HepG2 (cell line): ENCODE results near the gene RERG.

Experiments used
- CREB1 ChIP-seq, 2 experiments: fragments of 450-650 bp in 1 of 2; IDR thresholded peaks; 2 replicates each; pipeline ENCODE4 v1.6.1; 2016 to 2017; ENCODE audit warnings: control low read depth in 1 of 2, mild to moderate bottlenecking in 1 of 2, missing compliant biosample characterization in 1 of 2, missing genetic modification characterization in 1 of 2
- ELF1 ChIP-seq: sonication (generic); formaldehyde crosslinking; IDR thresholded peaks from 2 replicates; pipeline ENCODE4 v1.4.0; 2020; ENCODE audit warnings: missing genetic modification reagents
- MEIS1 ChIP-seq: sonication (generic); formaldehyde crosslinking; IDR thresholded peaks from 2 replicates; pipeline ENCODE4 v1.9.0; 2021; ENCODE audit warnings: mild to moderate bottlenecking, missing genetic modification reagents, moderate library complexity, borderline replicate concordance
- NFIC ChIP-seq: IDR thresholded peaks from 2 replicates; pipeline ENCODE4 v1.6.1; 2012; ENCODE audit warnings: mild to moderate bottlenecking, low read length, inconsistent platforms
- NFRKB ChIP-seq: fragments of 450-650 bp; IDR thresholded peaks from 2 replicates; pipeline ENCODE4 v1.6.1; 2017
- PHF5A ChIP-seq: IDR thresholded peaks from one replicate; pipeline ENCODE4 v1.6.1; 2018; ENCODE audit warnings: low read depth, missing genetic modification reagents; ENCODE audit not compliant: unreplicated experiment
- POLR2A ChIP-seq, 2 experiments: IDR thresholded peaks; 2 replicates each; pipeline ENCODE4 v1.6.1; 2011; ENCODE audit warnings: low read depth in 2 of 2, low read length in 2 of 2, mild to moderate bottlenecking in 1 of 2, moderate library complexity in 1 of 2; ENCODE audit not compliant: insufficient read depth in 1 of 2
- REPIN1 ChIP-seq: sonication (generic); formaldehyde crosslinking; IDR thresholded peaks from 2 replicates; pipeline ENCODE4 v1.8.0; 2022; ENCODE audit warnings: missing genetic modification reagents, low read depth, mild to moderate bottlenecking, borderline replicate concordance
- SALL2 ChIP-seq: sonication (generic); formaldehyde crosslinking; IDR thresholded peaks from 2 replicates; pipeline ENCODE4 v1.8.1; 2023; ENCODE audit warnings: mild to moderate bottlenecking, missing genetic modification reagents, inconsistent platforms
- USF2 ChIP-seq, 2 experiments: sonication (generic) in 1 of 2; formaldehyde crosslinking in 1 of 2; IDR thresholded peaks; 2 replicates each; pipeline versions ENCODE4 v1.5.1 to v1.6.1; 2011 to 2020; ENCODE audit warnings: borderline replicate concordance in 1 of 2, low read depth in 1 of 2, low read length in 1 of 2, mild to moderate bottlenecking in 1 of 2, missing genetic modification reagents in 1 of 2, moderate library complexity in 1 of 2
- ZNF280D ChIP-seq: sonication (generic); formaldehyde crosslinking; IDR thresholded peaks from 2 replicates; pipeline ENCODE4 v1.5.1; 2020; ENCODE audit warnings: mild to moderate bottlenecking, missing genetic modification reagents
- ZNF33B ChIP-seq: sonication (generic); formaldehyde crosslinking; IDR thresholded peaks from 2 replicates; pipeline ENCODE4 v1.5.1; 2020; ENCODE audit warnings: mild to moderate bottlenecking, missing genetic modification reagents
- ZNF672 ChIP-seq: sonication (generic); formaldehyde crosslinking; IDR thresholded peaks from 2 replicates; pipeline ENCODE4 v1.8.1; 2022; ENCODE audit warnings: missing genetic modification reagents
- ZZZ3 ChIP-seq: sonication (generic); formaldehyde crosslinking; IDR thresholded peaks from 2 replicates; pipeline ENCODE4 v1.4.0; 2020; ENCODE audit warnings: missing genetic modification reagents, mild to moderate bottlenecking, borderline replicate concordance

DNA sequence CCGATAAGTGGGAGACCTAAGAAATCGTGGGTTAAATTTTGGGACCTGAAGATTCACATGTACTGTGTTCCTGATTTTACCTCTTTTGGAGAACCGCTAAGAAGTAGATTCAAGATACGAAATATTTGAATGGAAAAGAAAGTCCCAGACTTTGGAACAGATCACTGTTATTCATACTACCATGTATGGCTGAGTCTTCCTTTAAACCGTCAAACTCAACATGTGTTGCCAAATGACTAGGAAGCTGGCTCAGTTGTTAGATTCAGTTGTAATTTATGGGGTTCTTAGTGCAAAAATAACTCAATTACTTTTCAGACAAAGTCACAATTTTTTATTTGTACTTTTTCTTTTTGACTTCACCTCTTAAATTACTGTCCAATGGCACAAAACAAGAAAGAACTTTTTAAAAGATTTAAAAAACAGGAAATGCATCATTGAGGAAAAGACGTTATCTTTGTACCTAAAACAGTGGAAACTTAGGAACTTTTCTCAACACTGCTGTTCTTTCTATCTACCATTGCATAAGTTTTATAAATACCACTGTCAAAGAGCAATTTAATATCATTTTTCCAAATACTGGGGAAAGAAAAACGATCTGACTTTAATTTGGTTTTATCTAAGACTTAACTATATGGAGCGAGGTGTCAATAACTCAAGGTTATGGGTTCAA lies 15.7 kb downstream of the RERG start:
- TF ChIP-seq PHF5A (no peak), USF2 (IDR thresholded peaks at IDR 0.05; ENCODE audit: low read depth, low read length) (no peak), USF2 (CRISPR knock-in tag; IDR thresholded peaks at IDR 0.05; ENCODE audit: borderline replicate concordance) (no peak), ZZZ3 (CRISPR knock-in tag) (no peak), MEIS1 (CRISPR knock-in tag) (no peak), NFIC (no peak), NFRKB (no peak), ZNF672 (no peak), ZNF33B (CRISPR knock-in tag) (no peak), CREB1 (IDR thresholded peaks at IDR 0.05) (no peak), CREB1 (CRISPR knock-in tag; IDR thresholded peaks at IDR 0.05) (no peak), REPIN1 (CRISPR knock-in tag) (no peak), ELF1 (CRISPR knock-in tag) (no peak), ZNF280D (no peak), POLR2A (IDR thresholded peaks at IDR 0.05; ENCODE audit: insufficient read depth in 1 of 2, low read depth in 2 of 2, low read length in 2 of 2) (no peak), SALL2 (CRISPR knock-in tag) (no peak)
